HG03097 (cell line): ENCODE results near the gene DGKD.

Experiments
- ATAC-seq: cut with Tn5 transposase; IDR thresholded peaks from one replicate; pipeline ENCODE4 v1.9.1; 2021; ENCODE audit not compliant: unreplicated experiment, low FRiP score

DGKD gene

GRCh38 chr2:233453916-233454315 is 99.6 kb downstream of the DGKD start:
- no peak for ATAC-seq

DNA sequence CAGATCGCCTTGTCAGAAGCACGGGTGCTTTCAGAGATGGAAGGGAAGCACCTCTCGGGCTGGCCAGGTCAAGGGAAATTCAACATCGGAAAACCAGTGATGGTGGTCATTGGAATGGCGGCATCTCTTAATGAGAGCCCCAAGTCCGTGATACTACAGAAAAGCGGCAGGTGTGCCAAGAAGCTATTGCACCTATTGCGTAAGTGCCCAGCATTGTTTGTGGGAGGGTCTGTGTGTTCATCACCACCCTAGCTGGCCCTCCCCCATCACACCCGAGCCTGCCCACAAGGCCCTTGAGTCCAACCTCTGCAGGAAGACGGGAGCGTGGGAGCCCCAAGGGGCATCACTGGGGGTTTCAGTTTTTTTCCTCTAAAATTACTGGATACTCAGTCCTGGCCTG is 100.7 kb downstream of the DGKD start:
- no peak for ATAC-seq

DNA sequence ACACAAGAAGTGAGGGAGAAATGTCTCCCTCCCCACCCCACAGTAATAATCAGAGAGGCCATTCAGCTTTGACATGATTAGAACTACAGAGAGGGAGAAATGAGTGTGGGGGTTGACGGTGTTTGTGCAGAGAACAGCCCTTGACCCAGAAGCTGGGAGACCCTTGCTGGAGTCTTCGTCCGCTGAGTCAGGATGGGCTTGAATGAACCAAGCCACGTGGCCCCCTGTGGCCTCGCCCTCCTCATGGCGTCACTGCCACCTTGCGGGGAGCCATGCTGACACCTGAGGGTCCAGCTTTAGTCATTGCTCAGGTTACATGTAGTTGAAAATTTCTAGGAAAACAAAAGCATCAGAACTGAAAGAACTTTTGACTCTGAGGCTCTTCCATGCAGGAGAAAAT is 101.2 kb downstream of the DGKD start:
- ATAC-seq, result no peak

DNA sequence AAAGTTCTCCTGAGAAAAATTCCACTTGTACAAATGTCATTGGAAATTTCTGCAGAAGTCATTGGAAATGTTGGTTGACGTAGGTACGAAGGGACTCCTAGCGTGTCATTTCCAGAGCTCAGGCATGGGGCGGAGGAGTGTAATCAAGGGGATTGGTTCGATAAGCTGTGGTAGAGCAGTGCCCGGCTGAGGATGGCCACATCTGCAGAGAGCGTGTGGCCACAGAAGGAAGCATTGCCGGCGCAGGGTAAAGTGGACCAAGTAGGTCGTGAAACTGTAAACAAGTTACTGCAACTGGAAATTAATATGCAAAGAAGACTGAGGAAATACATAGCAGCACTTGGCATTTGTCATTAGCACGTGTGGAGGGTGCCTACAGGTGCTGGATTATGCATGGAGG is 101.8 kb downstream of the DGKD start:
- no peak for ATAC-seq

- ATAC-seq, result no peak
Measured at GRCh38 chr2:233456934-233457333, 102.6 kb downstream of the DGKD start.

GRCh38 chr2:233457356-233457755 is 103.1 kb downstream of the DGKD start:
- no peak for ATAC-seq

GRCh38 chr2:233458031-233458610 is 103.8 kb downstream of the DGKD start:
- no peak for ATAC-seq

- no peak for ATAC-seq
Measured at GRCh38 chr2:233458826-233459225, 104.5 kb downstream of the DGKD start.

GRCh38 chr2:233459426-233459825 is 105.1 kb downstream of the DGKD start:
- ATAC-seq, result no peak

GRCh38 chr2:233460726-233461441 is 106.6 kb downstream of the DGKD start:
- no peak for ATAC-seq

DNA sequence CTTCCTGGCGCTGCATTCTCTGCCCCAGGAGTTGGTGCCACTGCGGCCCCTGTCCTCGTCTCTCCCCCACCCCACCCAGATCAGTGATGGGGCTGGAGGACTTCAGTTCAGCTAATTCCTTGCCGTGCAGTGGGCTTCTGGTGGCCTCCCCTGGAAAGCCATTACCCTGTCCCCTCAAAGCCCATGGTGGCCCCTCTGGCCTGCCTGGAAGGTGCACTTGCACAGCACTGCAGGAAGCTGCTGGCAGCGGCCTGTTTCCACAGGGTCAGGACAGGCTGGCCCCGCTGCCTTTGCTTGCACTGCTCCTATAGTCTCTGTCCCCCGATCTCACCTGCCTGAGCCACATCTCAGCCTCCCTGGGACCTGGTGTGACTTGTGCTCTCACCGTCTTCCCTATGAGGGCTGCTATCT is 107.2 kb downstream of the DGKD start:
- ATAC-seq, result no peak

- no peak for ATAC-seq
Measured at GRCh38 chr2:233462202-233462785, 108.0 kb downstream of the DGKD start.

DNA sequence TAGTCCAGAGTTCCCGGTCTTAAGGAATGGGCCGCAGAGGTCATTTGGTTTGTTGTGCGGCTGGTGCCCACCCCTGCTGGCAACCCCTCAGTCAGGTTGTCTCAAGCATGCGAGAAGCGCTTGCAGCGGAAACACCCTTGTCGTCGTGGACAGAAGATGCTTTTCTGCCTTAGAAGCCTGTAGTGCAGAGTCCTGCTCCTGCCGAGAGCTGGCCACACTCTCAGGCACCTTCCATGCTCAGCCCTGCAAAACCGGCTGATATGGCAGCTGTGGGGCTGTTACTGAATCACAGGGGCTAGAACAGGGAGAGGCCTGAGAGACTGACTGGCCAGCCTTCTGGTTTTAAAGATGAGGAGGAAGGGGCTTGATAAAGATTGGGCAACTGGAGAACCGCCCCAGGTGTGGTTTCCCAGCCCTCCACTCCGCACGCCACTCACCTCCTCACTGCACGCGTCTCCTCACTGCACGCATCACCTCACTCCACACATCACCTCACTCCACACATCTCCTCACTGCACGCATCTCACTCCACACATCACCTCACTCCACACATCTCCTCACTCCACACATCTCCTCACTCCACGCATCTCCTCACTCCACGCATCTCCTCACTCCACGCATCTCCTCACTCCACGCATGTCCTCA is 108.7 kb downstream of the DGKD start:
- no peak for ATAC-seq

GRCh38 chr2:233463586-233463985 is 109.3 kb downstream of the DGKD start:
- ATAC-seq, result no peak

DNA sequence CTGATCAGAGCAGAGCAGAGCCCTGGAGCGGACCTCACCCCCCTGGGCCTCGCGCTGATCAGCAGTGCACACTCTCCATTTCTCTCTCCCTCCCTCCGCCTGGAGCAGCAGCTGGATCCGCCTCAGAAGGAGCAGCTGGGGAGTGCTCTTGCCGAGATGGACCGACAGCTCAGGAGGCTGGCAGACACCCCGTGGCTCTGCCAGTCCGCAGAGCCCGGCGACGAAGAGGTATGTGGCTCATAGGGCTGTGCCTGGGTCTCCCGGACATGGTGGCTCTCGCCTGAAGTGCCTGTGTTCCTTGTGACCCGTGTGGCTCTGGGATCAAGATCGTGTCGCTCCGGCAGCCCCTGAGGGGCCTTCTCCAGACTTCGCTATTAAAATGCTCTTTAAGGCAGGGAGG is 109.8 kb downstream of the DGKD start:
- no peak for ATAC-seq

- ATAC-seq, result no peak
Measured at GRCh38 chr2:233464531-233465240, 110.4 kb downstream of the DGKD start.

- no peak for ATAC-seq
Measured at GRCh38 chr2:233466991-233467603, 112.8 kb downstream of the DGKD start.

DNA sequence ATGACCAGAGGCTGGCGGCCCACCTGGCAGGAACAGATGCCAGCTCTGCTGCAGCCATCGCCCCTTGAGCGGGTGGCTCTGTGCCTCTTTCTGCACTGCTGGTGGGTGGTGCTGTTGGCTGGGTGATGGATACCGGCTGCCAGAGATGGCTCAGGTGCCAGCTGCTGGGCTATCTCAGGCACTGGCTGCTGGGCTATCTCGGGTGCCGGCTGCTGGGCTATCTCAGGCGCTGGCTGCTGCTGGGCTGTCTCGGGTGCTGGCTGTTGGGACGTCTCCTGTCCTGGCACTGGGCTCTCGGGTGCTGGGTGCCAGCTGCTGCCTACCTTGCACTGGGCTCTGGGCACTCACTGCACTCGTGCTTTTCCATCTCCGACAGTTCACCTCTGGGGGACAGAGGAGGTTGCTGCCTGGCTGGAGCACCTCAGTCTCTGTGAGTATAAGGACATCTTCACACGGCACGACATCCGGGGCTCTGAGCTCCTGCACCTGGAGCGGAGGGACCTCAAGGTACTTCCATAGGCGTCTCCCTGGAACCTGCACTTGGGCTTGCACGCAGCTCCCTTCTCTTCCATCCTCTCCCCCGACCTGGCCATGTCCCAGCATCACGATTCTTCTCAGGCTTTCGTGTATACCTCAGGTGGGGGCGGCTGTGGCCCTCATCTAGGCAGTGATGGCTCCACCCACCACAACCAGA is 113.9 kb downstream of the DGKD start:
- ATAC-seq, result no peak

DNA sequence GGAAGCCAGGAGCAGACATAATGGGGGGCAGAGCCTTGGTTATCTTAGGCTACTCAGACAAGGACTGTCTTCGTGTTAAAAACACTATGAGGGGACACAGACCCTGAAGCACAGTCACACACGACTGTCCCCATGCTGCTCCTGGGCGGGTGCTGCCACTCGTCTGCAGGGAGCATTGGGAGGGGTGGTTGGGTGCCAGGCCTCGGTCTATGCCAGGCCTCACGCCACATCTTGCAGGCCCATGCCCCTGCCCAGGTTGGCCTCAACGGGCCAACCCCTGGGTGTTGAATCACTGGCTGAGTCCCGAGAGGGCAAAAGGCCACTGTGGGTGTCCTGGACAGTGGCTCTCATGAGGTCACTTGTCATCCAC is 114.4 kb downstream of the DGKD start:
- no peak for ATAC-seq
